HEK293 (cell line): ENCODE data around the gene SEC23B.
A peak's percentile ranks its signal among the peaks of the same experiment; 100 is the strongest.

Experiments used
- CTCF ChIA-PET: fragments of 350-600 bp; formaldehyde crosslinking; extraction: SDS; loops from one replicate; lab custom pipeline; 2021; ENCODE audit warnings: antibody characterized with exemption; lab: Yijun Ruan, JAX
- POLR2A ChIA-PET: fragments of 300-600 bp; formaldehyde crosslinking; extraction: SDS; loops from one replicate; lab custom pipeline; 2020; ENCODE audit warnings: antibody characterized with exemption, inconsistent platforms; lab: Yijun Ruan, JAX
- H3K27ac ChIP-seq: fragments of 200-500 bp; sonication (Bioruptor generic); 2 replicates; pipeline ENCODE4 v1.5.1; 2014; ENCODE audit warnings: low read depth, low read length, control low read depth, inconsistent platforms; ENCODE audit errors: extremely low read depth
- H3K36me3 ChIP-seq, 2 experiments: fragments of 200-500 bp in 1 of 2; sonication (Bioruptor generic) in 1 of 2; 1 replicate in 1 of 2; 2 replicates in 1 of 2; pipeline ENCODE4 v1.5.1; 2014 to 2017; ENCODE audit warnings: inconsistent platforms in 2 of 2, low read length in 2 of 2; ENCODE audit not compliant: control insufficient read depth in 2 of 2, insufficient read depth in 1 of 2
- H3K4me1 ChIP-seq: fragments of 200-500 bp; sonication (Bioruptor generic); 2 replicates; pipeline ENCODE4 v1.5.1; 2014; ENCODE audit warnings: mild to moderate bottlenecking, low read length, inconsistent platforms; ENCODE audit not compliant: control insufficient read depth, insufficient read depth
- H3K4me3 ChIP-seq: 2 replicates; pipeline ENCODE4 v1.5.1; 2011; ENCODE audit warnings: low read depth, mild to moderate bottlenecking, control low read depth, low read length, moderate library complexity
- H3K9me3 ChIP-seq: fragments of 200-500 bp; sonication (Bioruptor generic); 2 replicates; pipeline ENCODE4 v1.5.1; 2014; ENCODE audit warnings: low read depth, low read length, inconsistent platforms; ENCODE audit not compliant: control insufficient read depth, insufficient read depth
- GLI2 ChIP-seq: fragments of 450-650 bp; formaldehyde crosslinking; IDR thresholded peaks from 2 replicates; pipeline ENCODE4; 2017; ENCODE audit warnings: missing biosample characterization, missing genetic modification characterization, low read depth, borderline replicate concordance
- KLF16 ChIP-seq: fragments of 450-650 bp; formaldehyde crosslinking; IDR thresholded peaks from 2 replicates; pipeline ENCODE4 v1.5.1; 2017; ENCODE audit warnings: missing biosample characterization, missing genetic modification characterization
- PRDM10 ChIP-seq: fragments of 450-650 bp; formaldehyde crosslinking; IDR thresholded peaks from 2 replicates; pipeline ENCODE4 v1.5.1; 2016; ENCODE audit warnings: missing biosample characterization, missing genetic modification characterization
- REST ChIP-seq: fragments of 450-650 bp; formaldehyde crosslinking; IDR thresholded peaks from 2 replicates; pipeline ENCODE4 v1.5.1; 2016; ENCODE audit warnings: missing biosample characterization, missing genetic modification characterization
- SCRT2 ChIP-seq: fragments of 450-650 bp; formaldehyde crosslinking; IDR thresholded peaks from 2 replicates; pipeline ENCODE4 v1.5.1; 2016; ENCODE audit warnings: missing biosample characterization, missing genetic modification characterization
- SP3 ChIP-seq: fragments of 450-650 bp; formaldehyde crosslinking; IDR thresholded peaks from 2 replicates; pipeline ENCODE4 v1.5.1; 2016; ENCODE audit warnings: missing biosample characterization, missing genetic modification characterization
- SP7 ChIP-seq: fragments of 450-650 bp; formaldehyde crosslinking; IDR thresholded peaks from 2 replicates; pipeline ENCODE4 v1.5.1; 2016; ENCODE audit warnings: missing biosample characterization, missing genetic modification characterization
- ZBTB17 ChIP-seq: fragments of 450-650 bp; formaldehyde crosslinking; IDR thresholded peaks from 2 replicates; pipeline ENCODE4 v1.5.1; 2016; ENCODE audit warnings: missing biosample characterization, missing genetic modification characterization
- ZFP69B ChIP-seq: fragments of 450-650 bp; formaldehyde crosslinking; IDR thresholded peaks from 2 replicates; pipeline ENCODE4 v1.5.1; 2016; ENCODE audit warnings: missing biosample characterization, missing genetic modification characterization
- ZNF214 ChIP-seq: fragments of 450-650 bp; formaldehyde crosslinking; IDR thresholded peaks from 2 replicates; pipeline ENCODE4 v1.5.1; 2017; ENCODE audit warnings: missing biosample characterization, mild to moderate bottlenecking, missing genetic modification characterization, borderline replicate concordance
- ZNF404 ChIP-seq: fragments of 450-650 bp; formaldehyde crosslinking; IDR thresholded peaks from 2 replicates; pipeline ENCODE4 v1.5.1; 2017; ENCODE audit warnings: missing biosample characterization, missing genetic modification characterization
- ZNF518A ChIP-seq: fragments of 450-650 bp; formaldehyde crosslinking; conservative IDR thresholded peaks from 2 replicates; pipeline ENCODE4 v1.5.1; 2016; ENCODE audit warnings: low read depth, missing biosample characterization, missing genetic modification characterization
- ZNF548 ChIP-seq: fragments of 450-650 bp; formaldehyde crosslinking; IDR thresholded peaks from 2 replicates; pipeline ENCODE4 v1.5.1; 2016; ENCODE audit warnings: missing biosample characterization, missing genetic modification characterization
- ZNF670 ChIP-seq: fragments of 450-650 bp; formaldehyde crosslinking; IDR thresholded peaks from 2 replicates; pipeline ENCODE4 v1.5.1; 2016; ENCODE audit warnings: missing biosample characterization, missing genetic modification characterization, low read depth
- ZNF677 ChIP-seq: fragments of 450-650 bp; IDR thresholded peaks from 2 replicates; pipeline ENCODE4 v1.5.0; 2018; ENCODE audit warnings: missing biosample characterization, mild to moderate bottlenecking, missing genetic modification characterization, moderate library complexity
- ZNF76 ChIP-seq: fragments of 450-650 bp; formaldehyde crosslinking; IDR thresholded peaks from 2 replicates; pipeline ENCODE4; 2016; ENCODE audit warnings: low read depth, missing biosample characterization, missing genetic modification characterization, borderline replicate concordance
- TF ChIP-seq, protein P1 (sequence below): fragments of 450-650 bp; formaldehyde crosslinking; IDR thresholded peaks from 2 replicates; pipeline ENCODE4 v1.5.1; 2017; ENCODE audit warnings: missing biosample characterization, mild to moderate bottlenecking, missing genetic modification characterization, moderate library complexity
- TF ChIP-seq, protein P2 (sequence below): fragments of 450-650 bp; formaldehyde crosslinking; IDR thresholded peaks from 2 replicates; pipeline ENCODE4 v1.5.1; 2016; ENCODE audit warnings: missing biosample characterization, missing genetic modification characterization
- TF ChIP-seq, protein P3 (sequence below): fragments of 450-650 bp; formaldehyde crosslinking; optimal IDR thresholded peaks from 2 replicates; pipeline ENCODE3; 2016; ENCODE audit warnings: missing biosample characterization, mild to moderate bottlenecking, missing genetic modification characterization

The SEC23B gene

DNA sequence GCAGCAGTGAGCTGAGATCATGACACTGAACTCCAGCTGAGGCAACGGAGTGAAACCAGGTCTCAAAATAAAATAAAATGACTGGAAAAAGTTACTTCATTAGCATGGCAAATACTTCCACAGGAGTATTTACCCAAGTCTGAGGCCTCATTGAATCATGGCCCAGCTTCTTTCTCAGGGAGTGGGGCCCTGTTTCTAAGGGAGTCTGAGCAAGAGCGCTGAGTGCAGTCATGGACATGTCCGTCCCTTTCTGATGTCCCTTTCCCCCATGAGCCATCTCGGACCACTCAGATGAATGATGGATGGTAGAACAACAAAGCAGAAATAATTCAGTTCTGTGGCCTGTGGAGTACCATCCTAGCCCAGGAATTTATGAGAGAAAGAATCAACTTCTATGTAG, 72.3 kb downstream of the SEC23B start (continued):
- TF ChIP-seq ZNF548 (tag by site-specific recombination) (no peak), GLI2 (tag by site-specific recombination) (no peak), ZNF404 (tag by site-specific recombination) (no peak), REST (tag by site-specific recombination) (no peak)

DNA sequence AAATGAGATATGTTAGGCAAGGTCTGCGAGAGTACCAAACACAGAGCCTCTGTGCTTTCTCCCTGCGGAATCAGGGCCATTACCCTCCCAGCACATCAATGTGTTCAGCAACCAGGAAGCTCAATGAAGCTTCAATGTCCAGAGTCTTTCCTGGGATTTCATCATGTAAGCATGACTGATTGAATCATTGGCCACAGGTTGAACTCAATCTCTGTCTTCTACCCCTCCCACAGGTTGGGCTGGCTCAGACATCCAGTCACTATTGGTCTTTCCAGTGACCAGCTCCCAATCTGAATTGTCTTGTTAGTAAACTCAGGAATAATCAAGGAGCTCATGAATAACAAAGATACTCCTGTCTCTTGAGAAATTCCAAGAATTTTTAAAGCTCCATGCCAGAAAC, 77.4 kb downstream of the SEC23B start:
- Histone ChIP-seq H3K4me1 (no peaks in the 10 kb centered on the region), H3K27ac (no peak overlapping the region)
- TF ChIP-seq ZBTB17 (tag by site-specific recombination) = peak; percentile 80
- no peak for TF ChIP-seq ZFP69B (tag by site-specific recombination)
- TF ChIP-seq, protein P1, sequence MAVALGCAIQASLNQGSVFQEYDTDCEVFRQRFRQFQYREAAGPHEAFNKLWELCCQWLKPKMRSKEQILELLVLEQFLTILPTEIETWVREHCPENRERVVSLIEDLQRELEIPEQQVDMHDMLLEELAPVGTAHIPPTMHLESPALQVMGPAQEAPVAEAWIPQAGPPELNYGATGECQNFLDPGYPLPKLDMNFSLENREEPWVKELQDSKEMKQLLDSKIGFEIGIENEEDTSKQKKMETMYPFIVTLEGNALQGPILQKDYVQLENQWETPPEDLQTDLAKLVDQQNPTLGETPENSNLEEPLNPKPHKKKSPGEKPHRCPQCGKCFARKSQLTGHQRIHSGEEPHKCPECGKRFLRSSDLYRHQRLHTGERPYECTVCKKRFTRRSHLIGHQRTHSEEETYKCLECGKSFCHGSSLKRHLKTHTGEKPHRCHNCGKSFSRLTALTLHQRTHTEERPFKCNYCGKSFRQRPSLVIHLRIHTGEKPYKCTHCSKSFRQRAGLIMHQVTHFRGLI (tag by site-specific recombination) = peak; percentile 71; the same call in 1 of the 2 replicates
- TF ChIP-seq, protein P2, sequence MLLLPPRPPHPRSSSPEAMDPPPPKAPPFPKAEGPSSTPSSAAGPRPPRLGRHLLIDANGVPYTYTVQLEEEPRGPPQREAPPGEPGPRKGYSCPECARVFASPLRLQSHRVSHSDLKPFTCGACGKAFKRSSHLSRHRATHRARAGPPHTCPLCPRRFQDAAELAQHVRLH (tag by site-specific recombination) = no peak
- no peak for TF ChIP-seq ZNF76 (tag by site-specific recombination)
- no peak for TF ChIP-seq KLF16
- TF ChIP-seq SP7 = 0 out of 2 replicates have a peak, but pooled peaks have one; percentile 26
- TF ChIP-seq, protein P3, sequence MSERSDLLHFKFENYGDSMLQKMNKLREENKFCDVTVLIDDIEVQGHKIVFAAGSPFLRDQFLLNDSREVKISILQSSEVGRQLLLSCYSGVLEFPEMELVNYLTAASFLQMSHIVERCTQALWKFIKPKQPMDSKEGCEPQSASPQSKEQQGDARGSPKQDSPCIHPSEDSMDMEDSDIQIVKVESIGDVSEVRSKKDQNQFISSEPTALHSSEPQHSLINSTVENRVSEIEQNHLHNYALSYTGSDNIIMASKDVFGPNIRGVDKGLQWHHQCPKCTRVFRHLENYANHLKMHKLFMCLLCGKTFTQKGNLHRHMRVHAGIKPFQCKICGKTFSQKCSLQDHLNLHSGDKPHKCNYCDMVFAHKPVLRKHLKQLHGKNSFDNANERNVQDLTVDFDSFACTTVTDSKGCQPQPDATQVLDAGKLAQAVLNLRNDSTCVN (tag by site-specific recombination) = no peak
- peak; percentile 98 for TF ChIP-seq SCRT2
- TF ChIP-seq ZNF214 (tag by site-specific recombination) = peak; percentile 69
- no peak for TF ChIP-seq ZNF670
- TF ChIP-seq PRDM10 (tag by site-specific recombination) = peak; percentile 42; the same call in 1 of the 2 replicates
- TF ChIP-seq ZNF518A (tag by site-specific recombination) = peak; percentile 52; the same call in 1 of the 2 replicates
- TF ChIP-seq ZNF677 (tag by site-specific recombination) = no peak
- peak; percentile 42 for TF ChIP-seq SP3

More for the DNA sequence above, 77.4 kb downstream of the SEC23B start:
- ChIA-PET CTCF (no interaction called here), POLR2A (interaction anchor here (0.6 to 1.2 kb wide), 4 partner anchors 55 to 118 kb away, joined by 3 to 4 read pairs (median 3); partner anchors contain the start of genes DZANK1, POLR3F and SEC23B)
- H3K9me3 ChIP-seq = no peaks in the 10 kb centered on the region
- no peaks in the 10 kb centered on the region for H3K36me3 ChIP-seq
- H3K4me3 ChIP-seq = no peak overlapping the region
